Heart right ventricle (tissue), 16 donors: ENCODE measurements around the gene DPEP1. TPM values are rescaled to one million over a fixed set of nuclear protein-coding genes. Genes with fewer than 3 reads are reported as not detected.
"Not testable (repeated sequence)": the region's sequence is repeated elsewhere in the genome, so short reads cannot be mapped to it uniquely, and the experiment has no call there.

Experiments used
- ATAC-seq, 8 donors: fragments of 200-7000 bp; cut with Tn5 transposase; one replicate each; pipeline ENCODE4 v1.9.1; 2020; ENCODE audit warnings: mild to moderate bottlenecking in 8 of 8, moderate library complexity in 8 of 8, moderate number of reproducible peaks in 1 of 8
- DNase-seq, 2 donors: peaks; one replicate each; pipeline ENCODE4 v3.0.0-alpha.2; 2020
- H3K27ac ChIP-seq, 10 donors: fragments of 200-600 bp; sonication (generic) in 2 of 10; one replicate each; pipeline versions ENCODE4 v1.5.0 to v1.8.0; 2020 to 2022; ENCODE audit warnings: mild to moderate bottlenecking in 3 of 10
- H3K27me3 ChIP-seq, 7 donors: fragments of 200-600 bp; one replicate each; pipeline ENCODE4 v1.8.0; 2021 to 2022; ENCODE audit warnings: mild to moderate bottlenecking in 2 of 7
- H3K36me3 ChIP-seq, 9 donors: fragments of 200-600 bp; sonication (generic) in 1 of 9; one replicate each; pipeline versions ENCODE4 v1.5.0 to v1.8.0; 2020 to 2022; ENCODE audit warnings: mild to moderate bottlenecking in 2 of 9
- H3K4me1 ChIP-seq, 9 donors: fragments of 200-600 bp; sonication (generic) in 1 of 9; one replicate each; pipeline versions ENCODE4 v1.5.0 to v1.8.0; 2020 to 2022; ENCODE audit warnings: mild to moderate bottlenecking in 4 of 9
- H3K4me3 ChIP-seq, 10 donors: fragments of 200-600 bp; sonication (generic) in 2 of 10; one replicate each; pipeline versions ENCODE4 v1.5.0 to v1.8.0; 2020 to 2022; ENCODE audit warnings: mild to moderate bottlenecking in 7 of 10, moderate library complexity in 2 of 10
- H3K9me3 ChIP-seq, 11 donors: fragments of 200-600 bp in 10 of 11; sonication (generic) in 2 of 11; one replicate each; pipeline versions ENCODE4 v1.5.0 to v1.8.0; 2013 to 2022; ENCODE audit warnings: mild to moderate bottlenecking in 2 of 11, control low read depth in 1 of 11, moderate library complexity in 1 of 11
- CTCF ChIP-seq, 9 donors: fragments of 200-600 bp; sonication (generic) in 2 of 9; IDR thresholded peaks; one replicate each; pipeline versions ENCODE4 v1.5.0 to v1.8.0; 2021 to 2022; ENCODE audit warnings: antibody characterized with exemption in 9 of 9, mild to moderate bottlenecking in 5 of 9, moderate library complexity in 1 of 9
- WGBS, 2 donors: extraction: QIAGEN DNeasy Blood & Tissue Kit; methylation state at CpG; one replicate each; pipeline ENCODE4 v1.1.7; 2013; ENCODE audit warnings: inconsistent platforms in 1 of 2; 5-methylcytosine and 5-hydroxymethylcytosine counted together
- intact Hi-C, 10 donors: fragments of 100-400 bp; cut with DNase I; formaldehyde crosslinking; loops; one replicate each; pipeline versions ENCODE4 v1.11.1 to v1.14.2; 2022
- polyA plus RNA-seq, 2 donors: library from polyadenylated mRNA; stranded (reverse); fragments of 200-250 nt; gene quantifications; one replicate each; pipeline ENCODE4 v1.2.3, GENCODE V29; 2013
- total RNA-seq, 10 donors: library from RNA; stranded (reverse); fragmentation: NEBNext Ultra II Directional in 3 of 10; extraction: Animal tissue kit (Norgen Biotek cat#: 25700) in 3 of 10; gene quantifications; one replicate each; pipeline versions ENCODE4 v1.2.1 to v1.2.4, GENCODE V29; 2021 to 2023
- donor health status: Arrhythmogenic right ventricular cardiomyopathy.
- donor health status: ischemic (EF 13 %, LVEDD 7.1; RV severe dilation, severe dysfunction).
- donor health status: healthy with polysubstance abuse.
- donor health status: DM: no; HTN: yes; CAD: no.
- donor health status: DM: no; HTN: no; CAD: no.
- donor health status: ischemic (EF 25% LVEDD 6.9; RV normal size, moderate dysfunction).
- donor health status: ischemic (EF 25% LVEDD 5.7; RV mildly dilated, moderate dysfunction).
- donor health status: healthy.
- donor health status: DM: yes; HTN: yes; CAD: no.
- donor health status: Ischemic cardiomyopathy.
- donor health status: ischemic (EF 35%, LVEDD 5.7; RV mildly dilated, moderate dysfunction).
- donor health status: nonischemic (EF 11% LVEDD 7.7; RV severe dilation, severe dysfunction).
- donor health status: DM: yes; HTN: yes; CAD: no.
- donor health status: PGD.
- donor health status: ischemic (EF 29% LVEDD 5.4; RV normal size, mild dysfunction).
- donor health status: nonischemic (EF 23%, LVEDD 6.1; RV moderate dilation, normal function).

Gene DPEP1
- total and polyA plus RNA-seq, 12 donors: 0.09 TPM; not detected in 11

DNA sequence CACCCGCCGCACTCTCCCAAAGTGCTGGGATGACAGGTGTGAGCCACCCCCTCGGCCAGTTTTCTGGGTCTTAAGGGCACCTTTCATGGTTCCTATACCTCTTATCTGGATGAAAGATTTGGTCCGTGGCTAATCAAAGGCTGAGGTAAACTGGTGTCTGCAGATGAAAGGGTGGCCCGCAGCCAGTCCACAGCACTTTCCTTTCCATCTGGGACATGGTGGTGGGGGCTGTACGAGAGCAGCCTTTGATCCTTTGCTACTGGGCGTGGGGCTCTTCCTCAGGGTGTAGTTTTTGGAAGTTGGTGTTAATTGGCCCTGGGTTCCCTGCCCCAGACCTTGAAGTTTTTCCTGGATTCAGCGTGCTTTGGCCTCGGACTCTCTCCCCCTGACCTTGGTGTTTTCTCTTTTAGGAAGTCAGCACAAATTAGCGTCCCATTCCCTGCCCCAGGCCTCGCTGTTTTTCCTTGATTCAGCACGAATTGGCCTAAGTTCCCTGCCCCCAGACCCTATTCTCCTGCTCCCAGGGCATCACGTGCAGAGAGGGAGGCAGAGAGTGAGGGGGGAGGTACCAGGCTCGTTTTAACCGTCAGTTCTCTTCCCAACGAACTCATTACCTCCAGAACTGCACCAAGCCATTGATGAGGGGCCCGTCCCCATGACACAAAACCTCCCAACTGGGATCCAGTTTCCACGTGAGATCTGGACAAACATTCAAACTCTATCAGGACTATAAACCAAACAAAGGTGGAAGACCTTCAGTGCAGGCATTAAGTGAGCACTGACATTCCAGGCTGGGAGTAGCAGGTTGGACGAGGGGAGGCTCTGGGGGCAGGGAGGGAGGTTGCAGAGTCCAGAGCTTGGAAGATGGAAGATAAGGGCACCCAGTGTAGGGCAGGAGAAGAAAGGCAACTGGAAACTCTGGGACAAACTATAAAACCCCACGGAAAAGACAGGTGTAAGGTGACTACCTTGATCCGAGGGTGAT lies 11.6 kb downstream of the DPEP1 start:
- intact Hi-C loops: no loop called here
- peaks cover 0 to 34% (median 13%) of the 10 kb centered on the region in 7 donors for H3K27me3 ChIP-seq
- no peak overlapping the region for H3K4me3 ChIP-seq
- no peak for ATAC-seq
- DNase-seq: no peak
- no peaks in the 10 kb centered on the region for H3K36me3 ChIP-seq
- no peak for TF ChIP-seq CTCF (IDR thresholded peaks at IDR 0.05)
- H3K27ac ChIP-seq: no peak overlapping the region
- 49 to 57% methylated on average over 21 of the region's 21 CpGs for WGBS, 2 donors
- peaks cover 0 to 13% (median 3%) of the 10 kb centered on the region in 9 donors for H3K4me1 ChIP-seq
- H3K9me3 ChIP-seq: peaks cover 0 to 3% (median 0%) of the 10 kb centered on the region in 11 donors

- Histone ChIP-seq H3K4me1 (no peaks in the 10 kb centered on the region), H3K36me3 (no peaks in the 10 kb centered on the region), H3K9me3 (peaks cover 0 to 3% (median 0%) of the 10 kb centered on the region in 11 donors), H3K4me3 (no peak overlapping the region), H3K27ac (no peak overlapping the region), H3K27me3 (peaks cover 12 to 34% (median 29%) of the 10 kb centered on the region in 7 donors)
- TF ChIP-seq CTCF (IDR thresholded peaks at IDR 0.05): no peak
- WGBS, 2 donors: 87 to 89% methylated on average over 14 to 17 of the region's 17 CpGs
- DNase-seq (no peak), ATAC-seq (no peak)
- intact Hi-C loops: loop anchor here in 2 of 10 donors (5.0 to 10.0 kb wide), 2 partner anchors 48 to 55 kb away; partner anchors contain the start of gene CPNE7 (in 1 of the 2)
Measured at GRCh38 chr16:89629827-89630610, 16.6 kb downstream of the DPEP1 start.

GRCh38 chr16:89633064-89633631 lies 19.7 kb downstream of the DPEP1 start:
- intact Hi-C loops: loop anchor here in 3 of 10 donors (2.0 to 10.0 kb wide), 3 partner anchors 51 to 58 kb away; partner anchors contain the start of gene CPNE7 (in 1 of the 3)
- 77 to 86% methylated on average over 19 of the region's 19 CpGs for WGBS, 2 donors

GRCh38 chr16:89634463-89635385 lies 21.3 kb downstream of the DPEP1 start:
- H3K36me3 ChIP-seq, DNase-seq, H3K4me1 ChIP-seq, H3K4me3 ChIP-seq, H3K9me3 ChIP-seq, H3K27ac ChIP-seq, ATAC-seq: not testable (repeated sequence)
- intact Hi-C loops: loop anchor here in 2 of 10 donors (5.0 to 10.0 kb wide), 2 partner anchors 52 to 60 kb away; partner anchors contain the start of gene CPNE7 (in 1 of the 2)
- 49 to 70% methylated on average over 2 of the region's 2 CpGs for WGBS, 2 donors
- peaks cover 15 to 36% (median 30%) of the 10 kb centered on the region in 7 donors for H3K27me3 ChIP-seq

More at GRCh38 chr16:89633064-89633631, 19.7 kb downstream of the DPEP1 start:
- DNase-seq (no peak), ATAC-seq (no peak)
- H3K27ac ChIP-seq: no peak overlapping the region
- H3K36me3 ChIP-seq: no peaks in the 10 kb centered on the region
- H3K27me3 ChIP-seq: peaks cover 15 to 38% (median 30%) of the 10 kb centered on the region in 7 donors
- no peak overlapping the region for H3K4me3 ChIP-seq
- no peaks in the 10 kb centered on the region for H3K4me1 ChIP-seq
- TF ChIP-seq CTCF (IDR thresholded peaks at IDR 0.05): no peak
- peaks cover 0 to 3% (median 0%) of the 10 kb centered on the region in 11 donors for H3K9me3 ChIP-seq
